HTERT RPE-1 (cell line): ENCODE measurements around the gene WNK2.

Experiments
- in situ Hi-C: fragments of 300-500 bp; cut with MboI; formaldehyde crosslinking; loops from 4 replicates; pipeline ENCODE4 v1.14.3; 2020; ENCODE audit warnings: low sequenced_read_pairs

WNK2 gene

GRCh38 chr9:93264338-93265125, 80.6 kb downstream of the WNK2 start:
- in situ Hi-C loops: no loop called here

- in situ Hi-C loops: no loop called here
Observed at GRCh38 chr9:93265301-93265971, 81.5 kb downstream of the WNK2 start.

- in situ Hi-C loops: no loop called here
Observed at GRCh38 chr9:93265972-93266371, 82.0 kb downstream of the WNK2 start.

GRCh38 chr9:93266521-93267001, 82.6 kb downstream of the WNK2 start:
- in situ Hi-C loops: no loop called here

GRCh38 chr9:93267091-93267541, 83.2 kb downstream of the WNK2 start:
- in situ Hi-C loops: no loop called here

- in situ Hi-C loops: no loop called here
Observed at GRCh38 chr9:93267681-93268505, 84.0 kb downstream of the WNK2 start.

- in situ Hi-C loops: no loop called here
Observed at GRCh38 chr9:93268551-93269314, 84.8 kb downstream of the WNK2 start.

GRCh38 chr9:93270976-93271375, 87.0 kb downstream of the WNK2 start:
- in situ Hi-C loops: no loop called here

- in situ Hi-C loops: no loop called here
Observed at GRCh38 chr9:93276973-93277372, 93.0 kb downstream of the WNK2 start.

GRCh38 chr9:93278144-93278543, 94.2 kb downstream of the WNK2 start:
- in situ Hi-C loops: no loop called here

- in situ Hi-C loops: no loop called here
Observed at GRCh38 chr9:93280661-93281259, 96.8 kb downstream of the WNK2 start.

GRCh38 chr9:93286252-93287188, 102.6 kb downstream of the WNK2 start:
- in situ Hi-C loops: no loop called here

- in situ Hi-C loops: no loop called here
Observed at GRCh38 chr9:93287189-93287552, 103.2 kb downstream of the WNK2 start.

- in situ Hi-C loops: no loop called here
Observed at GRCh38 chr9:93287593-93287992, 103.7 kb downstream of the WNK2 start.

GRCh38 chr9:93288341-93288740, 104.4 kb downstream of the WNK2 start:
- in situ Hi-C loops: no loop called here

- in situ Hi-C loops: no loop called here
Observed at GRCh38 chr9:93288891-93289883, 105.2 kb downstream of the WNK2 start.

GRCh38 chr9:93290495-93291434, 106.8 kb downstream of the WNK2 start:
- in situ Hi-C loops: no loop called here
